Peyer's patch (tissue), 4 donors: ENCODE data around the gene STK17B. TPM values are rescaled to one million over a fixed set of nuclear protein-coding genes. Genes with fewer than 3 reads are reported as not detected.

Source experiments
- DNase-seq, 3 donors: peaks; one replicate each; pipeline ENCODE4 v3.0.0-alpha.2; 2017 to 2019
- H3K27ac ChIP-seq, 4 donors: fragments of 200-600 bp; sonication (generic); one replicate each; pipeline ENCODE4 v1.5.1; 2016 to 2019
- H3K27me3 ChIP-seq, 2 donors: fragments of 200-600 bp; sonication (generic); one replicate each; pipeline ENCODE4 v1.5.1; 2019
- H3K36me3 ChIP-seq, 3 donors: fragments of 200-600 bp; sonication (generic); one replicate each; pipeline ENCODE4 v1.5.1; 2016 to 2019
- H3K4me1 ChIP-seq, 4 donors: fragments of 200-600 bp; sonication (generic); one replicate each; pipeline ENCODE4 v1.5.1; 2016 to 2019
- H3K4me3 ChIP-seq, 4 donors: fragments of 200-600 bp; sonication (generic); 1 replicate in 3 of 4; 2 replicates in 1 of 4; pipeline ENCODE4 v1.5.1; 2016 to 2019; ENCODE audit warnings: mild to moderate bottlenecking in 1 of 4
- H3K9me3 ChIP-seq, 4 donors: fragments of 200-600 bp; sonication (generic); one replicate each; pipeline ENCODE4 v1.5.1; 2016 to 2019; ENCODE audit warnings: mild to moderate bottlenecking in 1 of 4
- POLR2A ChIP-seq, 2 donors: fragments of 450-650 bp; IDR thresholded peaks; one replicate each; pipeline ENCODE4 v1.5.1; 2017; ENCODE audit warnings: antibody characterized with exemption in 2 of 2, mild to moderate bottlenecking in 2 of 2, moderate library complexity in 2 of 2
- total RNA-seq, 4 donors: library from RNA; depleted of rRNA; stranded (reverse); fragments of >200 nt; gene quantifications; one replicate each; pipeline ENCODE4 v1.1.0, GENCODE V29; 2016
- TF ChIP-seq, protein P1 (sequence below), 6 experiments: fragments of 450-650 bp in 4 of 6; fragments of 200-600 bp in 2 of 6; sonication (generic) in 1 of 6; IDR thresholded peaks; one replicate each; pipeline ENCODE4 v1.5.1; 2017 to 2019; ENCODE audit warnings: antibody characterized with exemption in 6 of 6, mild to moderate bottlenecking in 3 of 6, moderate library complexity in 1 of 6

Gene STK17B
- total RNA-seq, 4 donors from 2014 or later: 47.3 to 123 (median 56.3) TPM

- Histone ChIP-seq H3K4me1 (no peaks in the 10 kb centered on the region), H3K36me3 (no peaks in the 10 kb centered on the region), H3K27ac (no peak overlapping the region), H3K27me3 (no peaks in the 10 kb centered on the region), H3K9me3 (no peaks in the 10 kb centered on the region), H3K4me3 (no peak overlapping the region)
- TF ChIP-seq, protein P1, sequence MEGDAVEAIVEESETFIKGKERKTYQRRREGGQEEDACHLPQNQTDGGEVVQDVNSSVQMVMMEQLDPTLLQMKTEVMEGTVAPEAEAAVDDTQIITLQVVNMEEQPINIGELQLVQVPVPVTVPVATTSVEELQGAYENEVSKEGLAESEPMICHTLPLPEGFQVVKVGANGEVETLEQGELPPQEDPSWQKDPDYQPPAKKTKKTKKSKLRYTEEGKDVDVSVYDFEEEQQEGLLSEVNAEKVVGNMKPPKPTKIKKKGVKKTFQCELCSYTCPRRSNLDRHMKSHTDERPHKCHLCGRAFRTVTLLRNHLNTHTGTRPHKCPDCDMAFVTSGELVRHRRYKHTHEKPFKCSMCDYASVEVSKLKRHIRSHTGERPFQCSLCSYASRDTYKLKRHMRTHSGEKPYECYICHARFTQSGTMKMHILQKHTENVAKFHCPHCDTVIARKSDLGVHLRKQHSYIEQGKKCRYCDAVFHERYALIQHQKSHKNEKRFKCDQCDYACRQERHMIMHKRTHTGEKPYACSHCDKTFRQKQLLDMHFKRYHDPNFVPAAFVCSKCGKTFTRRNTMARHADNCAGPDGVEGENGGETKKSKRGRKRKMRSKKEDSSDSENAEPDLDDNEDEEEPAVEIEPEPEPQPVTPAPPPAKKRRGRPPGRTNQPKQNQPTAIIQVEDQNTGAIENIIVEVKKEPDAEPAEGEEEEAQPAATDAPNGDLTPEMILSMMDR (IDR thresholded peaks at IDR 0.05): no peak
- TF ChIP-seq POLR2A (IDR thresholded peaks at IDR 0.05): no peak
- DNase-seq: no peak
Observed at GRCh38 chr2:196205881-196206435, 34.6 kb upstream of the STK17B start.

GRCh38 chr2:196205011-196205766 lies 33.8 kb upstream of the STK17B start:
- Histone ChIP-seq H3K9me3 (no peaks in the 10 kb centered on the region), H3K27me3 (no peaks in the 10 kb centered on the region), H3K36me3 (no peaks in the 10 kb centered on the region), H3K4me1 (no peaks in the 10 kb centered on the region), H3K4me3 (no peak overlapping the region), H3K27ac (no peak overlapping the region)
- DNase-seq: no peak
- TF ChIP-seq, protein P1 (IDR thresholded peaks at IDR 0.05): no peak
- no peak for TF ChIP-seq POLR2A (IDR thresholded peaks at IDR 0.05)

- Histone ChIP-seq H3K9me3 (no peaks in the 10 kb centered on the region), H3K27ac (peak overlapping the region; percentile 6 to 75 (median 64)), H3K27me3 (no peaks in the 10 kb centered on the region), H3K4me1 (no peaks in the 10 kb centered on the region), H3K4me3 (no peak overlapping the region), H3K36me3 (no peaks in the 10 kb centered on the region)
- TF ChIP-seq, protein P1 (IDR thresholded peaks at IDR 0.05): no peak
- TF ChIP-seq POLR2A (IDR thresholded peaks at IDR 0.05): no peak
- no peak for DNase-seq
Observed at GRCh38 chr2:196201229-196202009, 30.0 kb upstream of the STK17B start.

- no peak for TF ChIP-seq POLR2A (IDR thresholded peaks at IDR 0.05)
- TF ChIP-seq, protein P1 (IDR thresholded peaks at IDR 0.05): no peak
Observed at GRCh38 chr2:196200557-196200956, 29.2 kb upstream of the STK17B start.

DNA sequence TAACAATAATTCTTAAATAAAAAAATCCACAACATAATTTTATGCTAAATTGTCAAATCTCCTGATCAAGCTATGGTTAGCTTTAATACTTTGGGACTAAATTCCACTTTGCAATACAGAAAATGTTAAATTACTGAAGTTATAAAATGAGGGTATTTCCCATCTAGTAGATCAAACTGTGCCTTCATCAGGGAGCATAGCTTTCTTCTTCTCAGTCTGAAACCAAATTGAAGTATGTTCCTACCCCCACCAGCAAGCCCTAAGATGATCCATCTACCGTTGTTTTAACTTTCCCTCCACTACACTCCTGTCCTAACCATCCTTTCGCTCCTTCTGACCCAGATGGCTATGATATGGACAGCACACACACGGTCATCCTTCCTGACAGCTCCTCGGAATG lies 24.4 kb upstream of the STK17B start:
- Histone ChIP-seq H3K27me3 (no peaks in the 10 kb centered on the region), H3K36me3 (no peaks in the 10 kb centered on the region), H3K9me3 (no peaks in the 10 kb centered on the region), H3K4me1 (no peaks in the 10 kb centered on the region), H3K27ac (no peak overlapping the region), H3K4me3 (no peak overlapping the region)
- TF ChIP-seq, protein P1 (IDR thresholded peaks at IDR 0.05): no peak
- no peak for TF ChIP-seq POLR2A (IDR thresholded peaks at IDR 0.05)
- no peak for DNase-seq

More at GRCh38 chr2:196200557-196200956, 29.2 kb upstream of the STK17B start:
- Histone ChIP-seq H3K27ac (peak overlapping the region; percentile 6 to 75 (median 46)), H3K4me3 (peak overlapping the region in 1 of 4 donors; percentile 0), H3K36me3 (no peaks in the 10 kb centered on the region), H3K4me1 (no peaks in the 10 kb centered on the region), H3K9me3 (no peaks in the 10 kb centered on the region), H3K27me3 (no peaks in the 10 kb centered on the region)
- DNase-seq: peak in 1 of 3 donors; percentile 28
